GM23248 (cell line): ENCODE data around the gene CSNK2B. TPM values are rescaled to one million over a fixed set of nuclear protein-coding genes. Genes with fewer than 3 reads are reported as not detected.

Experiments
- DNase-seq: peaks from one replicate; pipeline ENCODE4 v3.0.0-alpha.2; 2015
- H2AFZ ChIP-seq: fragments of 200-600 bp; sonication (generic); 2 replicates; pipeline ENCODE4 v1.6.1; 2016; ENCODE audit warnings: antibody characterized with exemption
- H3F3A ChIP-seq: fragments of 200-600 bp; sonication (generic); 2 replicates; pipeline ENCODE4 v1.6.1; 2016; ENCODE audit warnings: mild to moderate bottlenecking, antibody characterized with exemption, mixed run types; ENCODE audit not compliant: insufficient read depth
- H3K27ac ChIP-seq: fragments of 200-600 bp; sonication (generic); 2 replicates; pipeline ENCODE4 v1.5.1; 2016; ENCODE audit warnings: mild to moderate bottlenecking
- H3K27me3 ChIP-seq: fragments of 200-600 bp; sonication (generic); replicated peaks from 2 replicates; pipeline ENCODE4 v1.6.1; 2016; ENCODE audit warnings: mild to moderate bottlenecking; ENCODE audit not compliant: insufficient read depth
- H3K36me3 ChIP-seq: fragments of 200-600 bp; sonication (generic); 2 replicates; pipeline ENCODE4 v1.6.1; 2016; ENCODE audit warnings: low read depth, mild to moderate bottlenecking
- H3K4me1 ChIP-seq: fragments of 200-600 bp; sonication (generic); 2 replicates; pipeline ENCODE4 v1.6.1; 2016; ENCODE audit warnings: mild to moderate bottlenecking; ENCODE audit not compliant: insufficient read depth
- H3K4me2 ChIP-seq: fragments of 200-600 bp; sonication (generic); one replicate; pipeline ENCODE4 v1.6.1; 2016; ENCODE audit warnings: mild to moderate bottlenecking; ENCODE audit not compliant: unreplicated experiment
- H3K4me3 ChIP-seq: fragments of 200-600 bp; sonication (generic); 2 replicates; pipeline ENCODE4 v1.5.1; 2016; ENCODE audit warnings: mild to moderate bottlenecking
- H3K79me2 ChIP-seq: fragments of 200-600 bp; sonication (generic); 2 replicates; pipeline ENCODE4 v1.6.1; 2016; ENCODE audit warnings: mild to moderate bottlenecking; ENCODE audit not compliant: insufficient read depth
- H3K9ac ChIP-seq: fragments of 200-600 bp; sonication (generic); 2 replicates; pipeline ENCODE4 v1.6.1; 2016; ENCODE audit warnings: mild to moderate bottlenecking
- H3K9me2 ChIP-seq: fragments of 200-600 bp; sonication (generic); 2 replicates; pipeline ENCODE4 v1.6.1; 2016; ENCODE audit warnings: mixed run types, mild to moderate bottlenecking, moderate library complexity; ENCODE audit not compliant: insufficient read depth
- H3K9me3 ChIP-seq: fragments of 200-600 bp; sonication (generic); one replicate; pipeline ENCODE4 v1.6.1; 2017; ENCODE audit warnings: low read depth
- H4K20me1 ChIP-seq: fragments of 200-600 bp; sonication (generic); 2 replicates; pipeline ENCODE4 v1.6.0; 2016; ENCODE audit not compliant: insufficient read depth
- EZH2 ChIP-seq: fragments of 200-600 bp; sonication (generic); IDR thresholded peaks from 2 replicates; pipeline ENCODE4 v1.6.1; 2018; ENCODE audit warnings: antibody characterized with exemption, mild to moderate bottlenecking; ENCODE audit not compliant: insufficient read depth, poor library complexity, severe bottlenecking
- EZH2phosphoT487 ChIP-seq: fragments of 200-600 bp; sonication (generic); IDR thresholded peaks from 2 replicates; pipeline ENCODE4 v1.6.1; 2018; ENCODE audit warnings: antibody characterized with exemption, moderate library complexity, mild to moderate bottlenecking, low read depth; ENCODE audit not compliant: insufficient read depth
- WGBS, 2 experiments: methylation state at CpG; one replicate each; pipeline ENCODE4 v1.1.6; 2015 to 2017; ENCODE audit warnings: low lambda C conversion rate in 2 of 2, low coverage in 1 of 2; ENCODE audit errors: missing lambda C conversion rate in 2 of 2; 5-methylcytosine and 5-hydroxymethylcytosine counted together
- in situ Hi-C: fragments of 300-500 bp; cut with MboI; formaldehyde crosslinking; loops from 2 replicates; pipeline ENCODE4 v1.15.0; 2020
- polyA plus RNA-seq: library from polyadenylated mRNA; unstranded; fragments of >200 nt; fragmentation: Nextera tagmentation; extraction: Ambion mirVana; gene quantifications from 2 replicates; pipeline ENCODE4 v1.2.1, GENCODE V29; 2016
- total RNA-seq: library from RNA; depleted of rRNA; stranded (reverse); fragments of >200 nt; shearing (Covaris generic); gene quantifications from 2 replicates; pipeline ENCODE4 v1.2.3, GENCODE V29; 2014

The CSNK2B gene
- total and polyA plus RNA-seq, 2 experiments from 2014 or later = 224 to 256 TPM

- Histone ChIP-seq H3K4me1 (no peaks in the 10 kb centered on the region), H3K4me3 (no peak overlapping the region), H3K36me3 (no peaks in the 10 kb centered on the region), H3K27me3 (no peaks in the 10 kb centered on the region), H3F3A (no peaks in the 10 kb centered on the region), H3K4me2 (no peak overlapping the region), H3K9me2 (no peaks in the 10 kb centered on the region), H4K20me1 (no peaks in the 10 kb centered on the region), H2AFZ (no peak overlapping the region), H3K27ac (no peak overlapping the region), H3K9me3 (no peaks in the 10 kb centered on the region), H3K9ac (no peak overlapping the region), H3K79me2 (no peaks in the 10 kb centered on the region)
- TF ChIP-seq EZH2 (no peak), EZH2phosphoT487 (no peak)
- 44 to 50% methylated on average over 5 of the region's 5 CpGs for WGBS, 2 experiments
- DNase-seq = no peak
- in situ Hi-C loops = no loop called here
Measured at GRCh38 chr6:31713991-31714684, 48.3 kb downstream of the CSNK2B start.

DNA sequence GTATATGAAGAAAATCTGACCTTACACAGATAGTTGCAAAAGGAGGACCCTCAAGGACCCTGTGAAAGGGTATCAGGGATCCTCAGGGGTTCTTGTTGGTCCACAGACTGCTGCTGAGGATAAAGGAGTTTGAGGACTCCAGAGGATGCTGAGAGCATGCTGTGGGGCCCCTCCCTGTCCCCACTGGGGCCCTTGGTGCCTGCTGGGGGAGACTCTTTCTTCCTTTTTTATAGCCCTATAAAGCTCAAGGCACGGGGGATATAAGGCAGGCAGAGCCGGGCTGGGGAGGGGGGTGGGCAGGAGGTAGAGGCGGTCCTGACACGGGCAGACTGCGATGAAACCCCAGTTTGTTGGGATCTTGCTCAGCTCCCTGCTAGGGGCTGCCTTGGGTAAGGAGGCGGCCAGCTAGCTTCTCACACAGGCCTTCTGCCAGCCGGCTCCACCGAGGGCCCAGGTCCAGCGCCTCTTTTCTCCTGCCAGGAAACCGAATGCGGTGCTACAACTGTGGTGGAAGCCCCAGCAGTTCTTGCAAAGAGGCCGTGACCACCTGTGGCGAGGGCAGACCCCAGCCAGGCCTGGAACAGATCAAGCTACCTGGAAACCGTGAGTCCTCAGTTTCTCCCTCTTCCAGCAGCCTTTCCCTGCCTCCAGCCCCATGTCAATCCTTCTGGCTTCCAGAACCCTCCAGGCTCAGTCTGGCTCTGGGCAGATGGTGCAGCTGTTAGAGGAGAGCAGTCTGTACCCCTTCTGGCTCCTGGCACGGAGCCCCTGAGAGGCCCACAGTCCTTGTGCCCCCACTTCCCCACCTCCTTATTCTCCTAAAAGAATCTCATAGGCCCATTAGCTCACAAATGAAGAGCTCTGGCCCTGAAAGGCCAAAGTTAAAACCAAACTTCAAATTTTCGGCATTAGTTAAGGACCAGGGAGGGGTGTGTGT lies 49.4 kb downstream of the CSNK2B start, which contains the start of gene LY6G6D:
TSS of gene LY6G6D (plus strand) at position 327 of the 937 bp plus-strand sequence. CDS start at position 335, 8 bp downstream.
- no peak within 1 kb of the TSS for H2AFZ ChIP-seq
- H3K4me2 ChIP-seq = no peak within 1 kb of the TSS
- no peaks in the 10 kb centered on the region for H3F3A ChIP-seq
- TF ChIP-seq EZH2phosphoT487 (no peak), EZH2 (no peak)
- no peaks in the 10 kb centered on the region for H4K20me1 ChIP-seq
- no peak within 1 kb of the TSS for H3K9ac ChIP-seq
- H3K27me3 ChIP-seq = no peaks in the 10 kb centered on the region
- no peak within 1 kb of the TSS for H3K4me3 ChIP-seq
- no peak within 1 kb of the TSS for H3K27ac ChIP-seq
- in situ Hi-C loops = no loop called here
- H3K36me3 ChIP-seq = no peaks in the 10 kb centered on the region
- DNase-seq = no peak
- H3K9me2 ChIP-seq = no peaks in the 10 kb centered on the region
- no peaks in the 10 kb centered on the region for H3K9me3 ChIP-seq
- H3K79me2 ChIP-seq = no peaks in the 10 kb centered on the region
- H3K4me1 ChIP-seq = no peaks in the 10 kb centered on the region
- 59 to 60% methylated on average over 12 to 16 of the region's 16 CpGs for WGBS, 2 experiments

GRCh38 chr6:31717499-31718222 lies 51.8 kb downstream of the CSNK2B start:
- Histone ChIP-seq H3K4me1 (no peaks in the 10 kb centered on the region), H3K9ac (no peak overlapping the region), H3K4me3 (no peak overlapping the region), H3K9me2 (no peaks in the 10 kb centered on the region), H4K20me1 (no peaks in the 10 kb centered on the region), H3K4me2 (no peak overlapping the region), H3K9me3 (no peaks in the 10 kb centered on the region), H3F3A (no peaks in the 10 kb centered on the region), H2AFZ (no peak overlapping the region), H3K79me2 (no peaks in the 10 kb centered on the region), H3K27ac (no peak overlapping the region), H3K27me3 (no peaks in the 10 kb centered on the region), H3K36me3 (no peaks in the 10 kb centered on the region)
- 59 to 61% methylated on average over 10 of the region's 10 CpGs for WGBS, 2 experiments
- no peak for DNase-seq
- in situ Hi-C loops = no loop called here
- TF ChIP-seq EZH2phosphoT487 = no peak
- TF ChIP-seq EZH2 = no peak

DNA sequence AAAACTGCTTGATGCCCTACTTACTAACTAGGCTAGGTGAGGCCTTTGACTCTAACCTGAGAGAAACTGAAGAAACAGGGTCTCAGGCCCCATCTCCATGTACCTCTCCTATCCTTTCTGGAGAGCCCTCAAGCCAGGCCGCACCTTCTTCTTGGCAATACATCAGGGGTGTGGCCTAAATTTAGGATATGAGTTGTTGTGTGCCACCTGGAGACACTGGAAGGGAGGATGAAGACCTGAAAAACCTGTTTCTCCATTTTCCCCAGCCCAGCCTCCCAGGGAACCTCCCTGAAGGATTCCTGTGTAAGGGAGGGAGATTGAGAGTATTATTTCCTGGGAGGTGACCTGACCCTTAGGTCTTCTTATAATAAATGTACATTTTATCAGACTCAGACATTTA lies 52.4 kb downstream of the CSNK2B start:
- H3K4me1 ChIP-seq = no peaks in the 10 kb centered on the region
- no peaks in the 10 kb centered on the region for H4K20me1 ChIP-seq
- H3K27me3 ChIP-seq = no peaks in the 10 kb centered on the region
- no peak overlapping the region for H3K9ac ChIP-seq
- in situ Hi-C loops = no loop called here
- H3K9me3 ChIP-seq = no peaks in the 10 kb centered on the region
- DNase-seq = no peak
- no peaks in the 10 kb centered on the region for H3F3A ChIP-seq
- H3K79me2 ChIP-seq = no peaks in the 10 kb centered on the region
- TF ChIP-seq EZH2phosphoT487 (no peak), EZH2 (no peak)
- no peak overlapping the region for H3K4me3 ChIP-seq
- WGBS, 2 experiments = 21 to 50% methylated on average over 1 of the region's 1 CpG
- H3K36me3 ChIP-seq = no peaks in the 10 kb centered on the region
- no peak overlapping the region for H2AFZ ChIP-seq
- H3K27ac ChIP-seq = no peak overlapping the region
- no peak overlapping the region for H3K4me2 ChIP-seq
- no peaks in the 10 kb centered on the region for H3K9me2 ChIP-seq
